GM21825 (cell line): ENCODE data around the gene CSTB.

ENCODE experiments used
- ATAC-seq: cut with Tn5 transposase; IDR thresholded peaks from one replicate; pipeline ENCODE4 v1.9.1; 2021; ENCODE audit warnings: mild to moderate bottlenecking, moderate library complexity; ENCODE audit not compliant: unreplicated experiment

The CSTB gene

GRCh38 chr21:43811262-43812105 is 35.4 kb upstream of the CSTB start:
- no peak for ATAC-seq

- ATAC-seq: peak; percentile 45
Observed at GRCh38 chr21:43810505-43811261, 34.6 kb upstream of the CSTB start.

- no peak for ATAC-seq
Observed at GRCh38 chr21:43809853-43810504, 33.9 kb upstream of the CSTB start.

GRCh38 chr21:43809346-43809799 is 33.3 kb upstream of the CSTB start:
- ATAC-seq: no peak

- ATAC-seq: no peak
Observed at GRCh38 chr21:43808832-43809251, 32.7 kb upstream of the CSTB start.

DNA sequence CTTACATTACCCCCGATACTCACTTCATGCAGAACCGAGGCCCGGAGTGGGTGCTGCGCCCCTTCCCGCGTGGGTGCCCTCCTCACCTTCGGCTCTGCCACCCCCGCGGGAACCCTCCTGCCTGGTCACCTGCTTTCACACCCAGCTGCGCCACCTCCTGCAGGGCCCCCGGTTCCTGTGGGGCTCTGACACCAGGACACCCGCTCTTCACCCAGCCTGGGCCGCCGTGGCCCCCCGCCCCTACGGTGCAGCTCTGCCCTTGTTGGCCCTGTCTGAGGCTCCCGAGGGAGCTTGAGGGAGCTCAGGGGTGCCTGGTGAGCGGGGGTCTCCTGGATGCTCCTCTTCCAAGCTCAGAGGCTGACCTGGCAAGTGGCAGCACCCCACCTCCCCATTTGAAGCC is 32.3 kb upstream of the CSTB start:
- no peak for ATAC-seq

GRCh38 chr21:43806017-43806710 is 30.1 kb upstream of the CSTB start:
- peak; percentile 3 for ATAC-seq

DNA sequence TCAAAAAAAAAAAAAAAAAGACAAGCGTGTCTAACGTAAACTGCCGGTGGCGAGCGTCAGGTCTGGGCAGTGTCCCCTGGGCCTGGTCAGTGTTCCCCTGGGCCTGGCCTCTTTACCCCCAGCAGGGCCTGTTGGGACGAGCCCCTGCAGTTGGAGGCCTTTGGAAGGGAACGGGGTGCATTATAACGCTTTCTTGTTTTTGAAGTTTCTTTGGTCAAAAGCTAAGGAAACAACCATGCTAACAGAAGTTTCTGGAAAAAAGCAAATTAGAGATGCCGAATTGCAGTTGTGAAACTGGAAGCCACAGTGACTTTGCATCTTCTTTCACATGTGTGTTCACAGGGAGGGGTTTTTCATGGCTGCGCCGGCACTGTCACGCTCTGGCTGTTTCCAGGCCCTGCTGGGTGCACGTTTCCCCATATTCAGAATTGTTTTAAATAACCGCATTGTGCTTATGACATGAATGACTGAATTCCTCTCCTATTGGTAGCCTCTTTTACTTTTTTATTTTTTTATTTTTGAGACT is 29.2 kb upstream of the CSTB start:
- ATAC-seq: peak; percentile 66

DNA sequence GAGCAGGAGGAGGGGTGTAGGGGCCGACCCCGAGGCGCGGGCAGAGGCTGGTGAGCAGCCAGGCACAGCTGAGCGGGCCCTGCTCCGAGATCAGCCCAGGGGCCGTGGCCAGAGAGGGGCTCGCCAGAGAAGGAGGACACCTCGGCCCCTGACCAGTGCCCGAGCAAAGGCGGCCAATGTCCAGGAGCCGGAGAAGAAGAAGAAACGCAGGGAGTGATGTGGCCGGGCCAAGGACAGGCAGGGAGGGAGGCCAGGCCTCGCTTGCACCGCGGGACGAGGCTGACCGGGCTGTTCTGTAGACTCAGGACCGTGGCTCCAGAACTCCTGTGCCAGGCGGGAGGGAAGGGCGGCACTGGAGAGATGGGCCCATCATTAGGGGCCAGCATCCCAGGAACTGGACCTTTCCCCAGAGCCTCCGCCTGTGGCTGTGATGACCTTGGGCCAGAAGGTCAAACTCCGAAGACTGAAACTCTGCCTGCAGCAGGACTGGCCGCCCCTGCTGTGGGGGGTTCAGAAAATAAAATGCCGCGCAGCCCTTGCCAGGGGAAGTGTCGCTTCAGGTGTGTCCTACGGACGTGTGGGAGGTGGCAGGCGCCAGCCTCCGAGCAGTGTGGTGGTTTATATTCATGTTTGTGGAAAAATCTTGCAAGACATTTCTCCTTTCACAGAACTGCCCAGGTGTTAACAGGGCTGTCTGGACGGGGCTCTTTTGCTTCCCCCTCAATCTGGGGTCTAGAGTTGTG is 27.6 kb upstream of the CSTB start:
- no peak for ATAC-seq

- ATAC-seq: no peak
Observed at GRCh38 chr21:43802713-43803313, 26.7 kb upstream of the CSTB start.

DNA sequence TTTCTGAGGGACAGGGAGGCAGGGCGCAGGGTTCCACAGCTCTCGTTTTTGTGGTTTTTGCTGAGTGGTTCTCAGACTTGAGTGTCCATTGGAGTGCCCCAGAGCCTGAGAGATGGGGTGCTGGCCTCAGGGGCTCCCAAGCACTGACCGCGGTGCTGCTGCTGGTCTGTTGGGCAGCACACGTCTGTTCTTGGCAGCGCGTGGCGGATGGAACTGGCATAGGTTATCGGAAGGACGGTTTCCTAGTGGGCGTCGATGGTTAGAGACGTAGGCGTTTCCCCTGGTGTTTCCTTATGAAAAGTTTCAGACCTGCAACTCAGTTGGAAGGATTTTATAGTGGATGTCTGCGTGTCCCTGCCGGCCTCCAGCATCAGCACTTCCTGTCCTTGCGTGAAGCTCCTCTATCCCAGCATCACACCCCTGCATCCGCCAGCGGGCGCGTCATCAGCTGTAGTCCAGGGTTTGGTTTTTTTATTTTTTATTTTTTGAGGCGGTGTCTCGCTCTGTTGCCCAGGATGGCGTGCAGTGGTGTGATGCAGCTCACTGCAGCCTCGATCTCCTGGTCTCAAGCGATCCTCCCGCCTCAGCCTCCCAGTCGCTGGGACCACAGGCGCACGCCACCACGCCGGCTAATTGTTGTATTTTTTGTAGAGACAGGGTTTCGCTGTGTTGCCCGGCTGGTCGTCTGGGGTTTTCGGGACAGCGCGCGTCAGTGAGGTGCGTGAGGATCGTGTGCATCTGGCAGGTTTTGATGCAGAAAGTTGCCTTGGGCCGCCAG is 25.1 kb upstream of the CSTB start:
- no peak for ATAC-seq

- ATAC-seq: no peak
Observed at GRCh38 chr21:43800566-43800965, 24.5 kb upstream of the CSTB start.

DNA sequence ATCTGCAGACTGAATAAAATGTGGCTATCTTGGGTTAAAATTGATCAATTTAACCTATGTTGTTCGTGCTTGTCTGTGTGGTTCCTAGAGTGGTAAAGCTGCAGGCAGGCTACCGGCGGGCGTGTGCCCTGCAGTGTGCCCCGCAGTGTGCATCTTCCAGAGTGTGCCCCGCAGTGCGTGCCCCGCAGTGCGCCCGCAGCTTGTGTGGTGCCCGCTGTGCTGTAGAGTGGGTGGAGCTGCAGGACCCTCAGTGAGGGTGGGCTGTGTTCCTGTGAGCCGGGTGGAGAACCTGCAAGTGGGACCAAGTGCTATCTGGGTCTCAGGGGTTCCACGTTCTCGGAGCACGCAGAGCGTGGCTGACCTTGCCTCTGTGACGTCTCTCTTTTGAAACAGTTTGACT is 24.0 kb upstream of the CSTB start:
- no peak for ATAC-seq

GRCh38 chr21:43799301-43799840 is 23.3 kb upstream of the CSTB start:
- no peak for ATAC-seq

- no peak for ATAC-seq
Observed at GRCh38 chr21:43797925-43798715, 22.0 kb upstream of the CSTB start.

DNA sequence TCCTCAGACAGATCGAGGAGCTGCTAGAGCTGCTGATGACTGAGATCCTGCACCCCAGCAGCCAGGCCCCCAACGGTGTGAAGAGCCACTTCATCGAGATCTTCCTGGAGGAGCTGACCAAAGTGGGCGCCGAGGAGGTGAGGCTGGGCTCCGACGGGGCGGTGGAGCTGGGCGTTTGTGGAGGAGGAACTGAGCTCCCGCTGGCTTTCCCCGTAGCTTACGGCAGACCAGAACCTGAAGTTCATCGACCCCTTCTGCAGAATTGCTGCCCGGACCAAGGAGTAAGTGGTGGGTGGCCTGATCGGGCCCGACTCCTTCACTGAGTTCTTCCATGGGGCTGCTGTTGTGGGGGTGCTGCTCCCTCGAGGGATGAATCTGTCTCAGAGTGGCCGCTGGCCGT is 21.3 kb upstream of the CSTB start:
- no peak for ATAC-seq

GRCh38 chr21:43794857-43795256 is 18.7 kb upstream of the CSTB start:
- no peak for ATAC-seq

- no peak for ATAC-seq
Observed at GRCh38 chr21:43794311-43794710, 18.2 kb upstream of the CSTB start.
